MCF 10A (cell line): Measurements from ENCODE around the gene CLPX. TPM values are rescaled to one million over a fixed set of nuclear protein-coding genes. Genes with fewer than 3 reads are reported as not detected.
"Not testable (repeated sequence)": the region's sequence is repeated elsewhere in the genome, so short reads cannot be mapped to it uniquely, and the experiment has no call there.

Experiments
- Bru-seq: library from RNA; stranded (reverse); fragments of 400-500 nt; gene quantifications from one replicate; lab custom pipeline; 2021; lab: Mats Ljungman, UMichigan
- BruChase-seq, 2 experiments: library from RNA; stranded (reverse); fragments of 400-500 nt; gene quantifications; one replicate each; lab custom pipeline; 2021; lab: Mats Ljungman, UMichigan
- BruUV-seq: library from RNA; stranded (reverse); fragments of 400-500 nt; replicated peaks from 2 replicates; lab custom pipeline; 2021; lab: Mats Ljungman, UMichigan
- CTCF ChIA-PET: fragments of 300-600 bp; sonication (Branson Sonifier 250); formaldehyde crosslinking; extraction: SDS; loops from one replicate; lab custom pipeline; 2021; ENCODE audit warnings: antibody characterized with exemption, inconsistent platforms; lab: Yijun Ruan, JAX
- POLR2A ChIA-PET: fragments of 300-600, 350-650 bp; sonication (Branson Sonifier 250); formaldehyde crosslinking; extraction: SDS; loops from one replicate; lab custom pipeline; 2020; ENCODE audit warnings: antibody characterized with exemption, inconsistent platforms; lab: Yijun Ruan, JAX
- DNase-seq: peaks from one replicate; pipeline ENCODE4 v3.0.0-alpha.2; 2018; ENCODE audit not compliant: unreplicated experiment
- H3K27ac Mint-ChIP-seq: one replicate; pipeline ENCODE4 v1.8.0; 2022; ENCODE audit warnings: mild to moderate bottlenecking, low read depth, mixed read lengths; ENCODE audit not compliant: unreplicated experiment
- H3K27me3 Mint-ChIP-seq: one replicate; pipeline ENCODE4 v1.8.0; 2022; ENCODE audit warnings: mixed read lengths; ENCODE audit not compliant: insufficient read depth, unreplicated experiment
- H3K36me3 Mint-ChIP-seq: one replicate; pipeline ENCODE4 v1.8.0; 2022; ENCODE audit warnings: mild to moderate bottlenecking, moderate library complexity, mixed read lengths; ENCODE audit not compliant: insufficient read depth, unreplicated experiment
- H3K4me1 Mint-ChIP-seq: one replicate; pipeline ENCODE4 v1.8.0; 2022; ENCODE audit warnings: mixed read lengths; ENCODE audit not compliant: insufficient read depth, unreplicated experiment
- H3K4me3 Mint-ChIP-seq: one replicate; pipeline ENCODE4 v1.8.0; 2022; ENCODE audit warnings: mild to moderate bottlenecking, moderate library complexity, mixed read lengths; ENCODE audit not compliant: unreplicated experiment
- H3K9me3 Mint-ChIP-seq: one replicate; pipeline ENCODE4 v1.8.0; 2022; ENCODE audit warnings: mixed read lengths; ENCODE audit not compliant: unreplicated experiment
- intact Hi-C: fragments of 100-400 bp; cut with micrococcal nuclease; formaldehyde crosslinking; loops from 2 replicates; pipeline ENCODE4 v1.14.1; 2022
- long read RNA-seq: library from polyadenylated mRNA; stranded (forward); transcript quantifications from one replicate; pipeline ENCODE4 v2.0.0, GENCODE V29; 2022
- total RNA-seq: library from RNA; stranded (reverse); gene quantifications from 2 replicates; pipeline ENCODE4 v1.2.3, GENCODE V29; 2022
- TF ChIP-seq, protein P1 (sequence below): fragments of 200-600 bp; IDR thresholded peaks from one replicate; pipeline ENCODE4 v1.8.0; 2022; ENCODE audit warnings: antibody characterized with exemption, mild to moderate bottlenecking; ENCODE audit not compliant: unreplicated experiment

CLPX gene
- total RNA-seq = 47.9 and 48.9 TPM in 2 replicates
- percentile 81 among the genes with signal in this experiment for Bru-seq, nascent RNA
- BruChase-seq, experiment 1, labeled RNA remaining after a 6-hour chase = percentile 81 among the genes with signal in this experiment
- BruChase-seq, experiment 2, labeled RNA remaining after a 2-hour chase = percentile 84 among the genes with signal in this experiment
- long read RNA-seq, full-length matches to known transcripts = 77 of 98 reads
- long read RNA-seq, partial matches to known transcripts = 5 of 98 reads
- long read RNA-seq, other reads (novel, unspliced or antisense) = 16 of 98 reads

DNA sequence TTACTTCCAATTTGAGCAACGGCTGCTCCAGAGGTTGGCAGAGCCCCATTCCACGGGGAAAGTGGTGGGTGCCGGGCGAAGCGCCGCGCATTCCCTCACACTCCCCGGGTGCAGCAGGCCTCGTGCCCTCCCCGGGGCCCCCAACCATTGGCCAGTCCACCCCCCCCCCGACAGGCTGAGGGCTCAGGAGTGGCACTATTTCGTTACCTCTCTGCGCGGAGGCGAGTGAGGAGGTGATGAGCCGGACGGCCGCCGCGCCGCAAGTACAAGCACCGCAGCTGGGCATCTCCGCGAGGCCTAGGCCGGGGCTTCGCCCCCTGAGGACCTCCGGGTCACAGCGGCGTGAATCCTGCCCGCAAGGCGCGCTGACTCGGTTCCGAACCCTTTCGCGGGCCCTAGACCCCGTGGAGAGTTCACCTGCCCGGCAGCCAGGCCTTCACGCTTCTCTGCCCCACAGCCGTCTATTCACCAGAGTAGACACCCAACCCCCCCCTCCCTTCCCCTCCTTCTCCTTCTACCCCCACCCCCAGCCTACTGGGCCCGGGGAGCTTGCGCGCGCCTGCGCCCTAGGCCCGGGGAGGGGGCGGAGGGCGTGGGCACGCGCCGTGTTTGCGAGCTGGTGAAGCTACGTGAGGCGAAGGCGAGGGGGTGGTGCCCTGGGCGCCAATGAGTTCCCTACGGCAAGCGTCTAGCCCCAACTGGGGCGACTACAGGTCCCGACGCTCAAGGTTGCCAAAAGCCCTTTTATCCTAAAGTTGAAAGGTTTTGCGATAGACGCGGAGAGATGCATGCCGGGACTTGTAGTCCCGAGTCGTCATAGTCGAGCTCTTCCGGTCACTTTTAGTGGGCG is at the start of gene CLPX:
Gene CLPX, minus strand, starts transcription at position 475 of the 850 bp plus-strand sequence. Its CDS starts 189 bp downstream, at position 286.
- BruUV-seq = no TSS peak

DNA sequence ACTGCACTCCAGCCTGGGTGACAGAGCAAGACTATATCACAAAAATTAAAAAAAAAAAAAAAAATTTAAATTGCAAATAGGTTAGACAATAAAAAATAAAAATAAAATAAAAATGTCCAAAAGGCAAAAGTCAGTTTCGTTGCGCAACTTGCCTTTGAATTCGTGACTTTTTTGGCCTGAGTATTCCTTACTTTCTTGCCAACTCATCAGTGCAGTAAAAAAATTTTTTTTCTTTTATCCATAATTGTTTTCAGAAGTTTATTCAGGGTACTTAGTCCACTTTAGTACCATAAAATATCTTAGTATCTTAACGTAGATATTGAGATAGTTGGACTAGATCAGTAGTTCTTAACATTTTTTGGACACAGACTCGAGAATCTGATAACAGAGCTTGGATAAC is 48.6 kb upstream of the CLPX start:
- no peak overlapping the region for H3K27ac Mint-ChIP-seq
- intact Hi-C loops = no loop called here
- DNase-seq = no peak
- H3K27me3 Mint-ChIP-seq = no peaks in the 10 kb centered on the region
- no TSS peak for BruUV-seq
- H3K9me3 Mint-ChIP-seq = no peaks in the 10 kb centered on the region
- no peak overlapping the region for H3K4me3 Mint-ChIP-seq
- no peaks in the 10 kb centered on the region for H3K4me1 Mint-ChIP-seq
- TF ChIP-seq, protein P1, sequence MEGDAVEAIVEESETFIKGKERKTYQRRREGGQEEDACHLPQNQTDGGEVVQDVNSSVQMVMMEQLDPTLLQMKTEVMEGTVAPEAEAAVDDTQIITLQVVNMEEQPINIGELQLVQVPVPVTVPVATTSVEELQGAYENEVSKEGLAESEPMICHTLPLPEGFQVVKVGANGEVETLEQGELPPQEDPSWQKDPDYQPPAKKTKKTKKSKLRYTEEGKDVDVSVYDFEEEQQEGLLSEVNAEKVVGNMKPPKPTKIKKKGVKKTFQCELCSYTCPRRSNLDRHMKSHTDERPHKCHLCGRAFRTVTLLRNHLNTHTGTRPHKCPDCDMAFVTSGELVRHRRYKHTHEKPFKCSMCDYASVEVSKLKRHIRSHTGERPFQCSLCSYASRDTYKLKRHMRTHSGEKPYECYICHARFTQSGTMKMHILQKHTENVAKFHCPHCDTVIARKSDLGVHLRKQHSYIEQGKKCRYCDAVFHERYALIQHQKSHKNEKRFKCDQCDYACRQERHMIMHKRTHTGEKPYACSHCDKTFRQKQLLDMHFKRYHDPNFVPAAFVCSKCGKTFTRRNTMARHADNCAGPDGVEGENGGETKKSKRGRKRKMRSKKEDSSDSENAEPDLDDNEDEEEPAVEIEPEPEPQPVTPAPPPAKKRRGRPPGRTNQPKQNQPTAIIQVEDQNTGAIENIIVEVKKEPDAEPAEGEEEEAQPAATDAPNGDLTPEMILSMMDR = no peak
- ChIA-PET POLR2A (no interaction called here), CTCF (no interaction called here)
- no peaks in the 10 kb centered on the region for H3K36me3 Mint-ChIP-seq

More for the DNA sequence above, at the start of gene CLPX:
- Mint-ChIP-seq H3K9me3 (no peaks in the 10 kb centered on the region), H3K4me3 (peak within 1 kb of the TSS; percentile 94), H3K27me3 (no peaks in the 10 kb centered on the region), H3K36me3 (peaks cover 33% of the 10 kb centered on the region), H3K27ac (peak within 1 kb of the TSS; percentile 96), H3K4me1 (peaks cover 6% of the 10 kb centered on the region)
- peak; percentile 94 for DNase-seq
- POLR2A ChIA-PET = interaction anchor here (0.7 to 6.9 kb wide), 30 partner anchors 9 to 543 kb away, joined by 3 to 83 read pairs (median 4); partner anchors contain the start of genes INTS14, PARP16, PDCD7 and RNU5A-1
- intact Hi-C loops = loop anchor here (1.0 to 2.0 kb wide), 2 partner anchors 112 to 152 kb away; no protein-coding TSS in a partner anchor
- CTCF ChIA-PET = interaction anchor here (0.7 to 6.6 kb wide), 6 partner anchors 86 to 119 kb away, joined by 3 to 69 read pairs (median 6); partner anchors contain the start of genes PARP16 and RNU5B-1
- TF ChIP-seq, protein P1 = no peak

DNA sequence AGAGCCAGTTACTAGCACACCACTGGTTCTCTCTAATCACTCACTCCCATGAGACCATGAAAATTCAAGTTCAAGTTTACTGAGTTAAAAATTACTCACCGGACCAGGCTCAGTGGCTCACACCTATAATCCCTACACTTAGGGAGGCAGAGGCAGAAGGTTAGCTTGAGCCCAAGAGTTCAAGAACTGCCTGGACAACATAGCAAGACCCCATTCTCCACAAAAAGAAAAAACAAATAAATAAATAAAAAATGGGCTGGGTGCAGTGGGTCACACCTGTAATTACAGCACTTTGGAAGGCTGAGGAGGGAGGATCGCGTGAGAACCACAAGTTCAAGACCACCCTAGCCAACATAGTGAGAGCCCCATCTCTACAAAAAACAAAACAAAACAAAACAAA is 47.4 kb upstream of the CLPX start:
- no peaks in the 10 kb centered on the region for H3K9me3 Mint-ChIP-seq
- ChIA-PET POLR2A (interaction anchor here (0.7 kb wide), 1 partner anchor 13 kb away, joined by 3 read pairs; no protein-coding TSS in a partner anchor), CTCF (interaction anchor here (1.0 kb wide), 1 partner anchor 54 kb away, joined by 4 read pairs; the partner anchor contains the start of gene PARP16)
- no TSS peak for BruUV-seq
- H3K27ac Mint-ChIP-seq = no peak overlapping the region
- no peaks in the 10 kb centered on the region for H3K4me1 Mint-ChIP-seq
- no peaks in the 10 kb centered on the region for H3K27me3 Mint-ChIP-seq
- no peak for DNase-seq
- H3K36me3 Mint-ChIP-seq = no peaks in the 10 kb centered on the region
- TF ChIP-seq, protein P1 = no peak
- no peak overlapping the region for H3K4me3 Mint-ChIP-seq
- intact Hi-C loops = no loop called here

DNA sequence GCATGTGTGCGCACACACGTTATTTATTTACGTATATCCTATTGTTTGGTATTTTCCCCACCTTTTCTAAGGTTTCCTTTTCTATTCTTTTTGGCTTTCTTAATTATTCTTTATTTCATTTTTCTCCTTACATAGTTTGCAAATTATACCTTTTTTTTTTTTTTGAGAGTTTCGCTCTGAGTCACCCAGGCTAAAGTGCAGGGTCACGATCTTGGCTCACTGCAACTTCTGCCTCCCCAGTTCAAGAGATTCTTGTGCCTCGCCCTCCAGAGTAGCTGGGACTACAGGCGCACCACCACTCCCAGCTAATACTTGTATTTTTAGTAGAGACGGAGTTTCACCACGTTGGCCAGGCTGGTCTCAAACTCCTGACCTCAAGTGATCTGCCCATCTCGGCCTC is 46.2 kb upstream of the CLPX start:
- H3K27me3 Mint-ChIP-seq = no peaks in the 10 kb centered on the region
- no peaks in the 10 kb centered on the region for H3K9me3 Mint-ChIP-seq
- ChIA-PET POLR2A (no interaction called here), CTCF (no interaction called here)
- BruUV-seq = no TSS peak
- no peak overlapping the region for H3K27ac Mint-ChIP-seq
- H3K36me3 Mint-ChIP-seq = no peaks in the 10 kb centered on the region
- H3K4me1 Mint-ChIP-seq = no peaks in the 10 kb centered on the region
- TF ChIP-seq, protein P1 = no peak
- intact Hi-C loops = no loop called here
- no peak for DNase-seq
- no peak overlapping the region for H3K4me3 Mint-ChIP-seq

DNA sequence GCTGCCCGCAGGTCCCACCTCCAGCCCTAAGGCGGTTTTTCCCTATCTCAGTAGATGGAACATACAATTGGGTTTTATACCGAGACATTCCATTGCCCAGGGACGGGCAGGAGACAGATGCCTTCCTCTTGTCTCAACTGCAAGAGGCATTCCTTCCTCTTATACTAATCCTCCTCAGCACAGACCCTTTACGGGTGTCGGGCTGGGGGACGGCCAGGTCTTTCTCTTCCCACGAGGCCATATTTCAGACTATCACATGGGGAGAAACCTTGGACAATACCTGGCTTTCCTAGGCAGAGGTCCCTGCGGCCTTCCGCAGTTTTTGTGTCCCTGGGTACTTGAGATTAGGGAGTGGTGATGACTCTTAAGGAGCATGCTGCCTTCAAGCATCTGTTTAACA is 41.8 kb upstream of the CLPX start:
- BruUV-seq, H3K27ac Mint-ChIP-seq, H3K36me3 Mint-ChIP-seq, H3K27me3 Mint-ChIP-seq, CTCF ChIA-PET, POLR2A ChIA-PET, intact Hi-C loops, DNase-seq, H3K4me3 Mint-ChIP-seq, H3K9me3 Mint-ChIP-seq, H3K4me1 Mint-ChIP-seq: not testable (repeated sequence)
